ENCODE measurements around the gene PTPRN2.

GRCh38 chr7:158623241-158623640 is 35.6 kb upstream of the PTPRN2 start:
- TF ChIP-seq CTCF (IDR thresholded peaks at IDR 0.05) (no peak), POLR2A (IDR thresholded peaks at IDR 0.05) (no peak)
